ENCODE data around the gene ZFYVE28. TPM values are rescaled to one million over a fixed set of nuclear protein-coding genes. Genes with fewer than 3 reads are reported as not detected.

ZFYVE28 gene
- total and polyA plus RNA-seq, 12 donors: 4.3 to 24.6 (median 16.0) TPM

- peaks cover 52 to 58% of the 10 kb centered on the region in 2 donors for H3K4me1 ChIP-seq (replicated peaks in 1 of 2)
- no peaks in the 10 kb centered on the region for H3K9me3 ChIP-seq (replicated peaks in 1 of 3)
- peak overlapping the region in 4 of 5 donors; percentile 58 to 98 (median 79) for H3K27ac ChIP-seq
- intact Hi-C loops (cut with DNase I): no loop called here
- TF ChIP-seq CTCF (IDR thresholded peaks at IDR 0.05): no peak
- TF ChIP-seq POLR2A (IDR thresholded peaks at IDR 0.05): no peak
- WGBS, 4 donors: 37 to 62% (median 55%) methylated on average over 3 to 14 of the region's 14 CpGs
- peaks cover 0 to 35% of the 10 kb centered on the region in 2 donors for H3K36me3 ChIP-seq (replicated peaks in 1 of 2)
- no peaks in the 10 kb centered on the region for H3K27me3 ChIP-seq
- DNase-seq: peak; percentile 15 to 56 (median 29)
- peak overlapping the region in 1 of 4 donors; percentile 9 for H3K4me3 ChIP-seq
These were observed 160.9 kb downstream of the ZFYVE28 start for GRCh38 chr4:2257361-2258081.

DNA sequence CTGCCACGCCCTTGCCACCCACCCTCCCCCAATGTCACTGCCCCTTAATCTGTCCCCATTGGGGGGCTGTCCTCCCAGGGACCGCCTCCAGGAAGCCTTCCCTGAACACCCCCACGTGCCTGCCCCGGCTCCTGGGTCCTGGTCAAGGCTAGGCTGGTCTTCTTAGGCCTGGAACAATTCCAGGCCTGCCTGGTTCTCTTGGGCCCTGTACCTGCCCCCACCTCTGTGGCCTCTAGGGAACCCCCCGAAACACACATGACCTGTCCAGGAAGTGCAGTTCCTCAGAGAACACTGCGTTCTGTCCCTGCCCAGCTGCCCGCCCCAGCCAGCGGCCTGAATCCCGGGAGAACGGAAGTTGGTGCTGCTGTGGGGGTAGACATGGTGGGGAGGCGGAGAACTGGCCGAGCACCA, 161.7 kb downstream of the ZFYVE28 start:
- peak overlapping the region in 1 of 4 donors; percentile 9 for H3K4me3 ChIP-seq
- WGBS, 4 donors: 29 to 38% (median 32%) methylated on average over 3 to 12 of the region's 12 CpGs
- H3K4me1 ChIP-seq (replicated peaks in 1 of 2): peaks cover 52 to 58% of the 10 kb centered on the region in 2 donors
- peaks cover 0 to 42% of the 10 kb centered on the region in 2 donors for H3K36me3 ChIP-seq (replicated peaks in 1 of 2)
- intact Hi-C loops (cut with DNase I): no loop called here
- peak overlapping the region in 4 of 5 donors; percentile 58 to 98 (median 79) for H3K27ac ChIP-seq
- H3K27me3 ChIP-seq: no peaks in the 10 kb centered on the region
- no peaks in the 10 kb centered on the region for H3K9me3 ChIP-seq (replicated peaks in 1 of 3)
- TF ChIP-seq POLR2A (IDR thresholded peaks at IDR 0.05): no peak
- TF ChIP-seq CTCF (IDR thresholded peaks at IDR 0.05): no peak
- DNase-seq: peak; percentile 52 to 86 (median 58)

DNA sequence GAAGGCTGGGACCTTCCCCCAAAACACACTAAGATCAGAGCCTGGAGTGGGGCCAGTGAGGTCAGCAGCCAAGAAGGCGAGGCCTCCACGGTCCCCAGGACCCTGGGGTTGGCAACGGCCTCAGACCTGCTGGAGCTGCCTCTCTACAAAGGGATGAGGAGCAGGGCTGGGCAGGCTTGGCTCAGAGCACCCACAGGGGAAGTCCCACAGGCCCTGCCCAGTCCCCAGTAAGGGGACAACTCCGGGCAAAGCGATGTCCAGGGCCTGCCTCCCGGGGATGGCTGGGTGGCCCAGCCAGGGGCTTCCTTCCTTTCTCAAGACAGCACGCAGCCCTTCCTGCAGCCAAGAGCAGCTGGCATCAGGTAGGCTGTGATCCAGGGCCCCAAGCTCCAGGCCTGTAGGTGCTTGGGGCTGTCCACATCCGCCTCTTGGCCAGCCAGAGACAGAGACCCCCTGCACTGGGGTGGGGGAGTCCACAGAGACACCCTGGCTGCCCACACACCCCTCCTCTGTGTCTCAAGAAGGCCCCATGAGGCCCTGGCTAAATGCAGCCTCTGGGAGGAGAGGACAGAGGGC, 162.2 kb downstream of the ZFYVE28 start:
- WGBS, 4 donors: 22 to 52% (median 39%) methylated on average over 7 to 8 of the region's 8 CpGs; no CpG with 5 or more reads in 1 of the 4 donors
- Histone ChIP-seq H3K4me1 (replicated peaks in 1 of 2) (peaks cover 52 to 58% of the 10 kb centered on the region in 2 donors), H3K4me3 (no peak overlapping the region), H3K27ac (peak overlapping the region in 4 of 5 donors; percentile 58 to 98 (median 79)), H3K36me3 (replicated peaks in 1 of 2) (peaks cover 0 to 48% of the 10 kb centered on the region in 2 donors), H3K27me3 (no peaks in the 10 kb centered on the region), H3K9me3 (replicated peaks in 1 of 3) (no peaks in the 10 kb centered on the region)
- intact Hi-C loops (cut with DNase I): no loop called here
- peak; percentile 35 to 64 (median 50) for DNase-seq
- TF ChIP-seq POLR2A (IDR thresholded peaks at IDR 0.05) (no peak), CTCF (IDR thresholded peaks at IDR 0.05) (no peak)

- Histone ChIP-seq H3K27me3 (no peaks in the 10 kb centered on the region), H3K27ac (peak overlapping the region in 4 of 5 donors; percentile 58 to 98 (median 79)), H3K36me3 (replicated peaks in 1 of 2) (peaks cover 0 to 54% of the 10 kb centered on the region in 2 donors), H3K9me3 (replicated peaks in 1 of 3) (no peaks in the 10 kb centered on the region), H3K4me3 (no peak overlapping the region), H3K4me1 (replicated peaks in 1 of 2) (peaks cover 50 to 55% of the 10 kb centered on the region in 2 donors)
- intact Hi-C loops (cut with DNase I): no loop called here
- TF ChIP-seq POLR2A (IDR thresholded peaks at IDR 0.05) (no peak), CTCF (IDR thresholded peaks at IDR 0.05) (no peak)
- peak; percentile 22 to 68 (median 38) for DNase-seq
- 12 to 55% (median 39%) methylated on average over 3 to 18 of the region's 18 CpGs for WGBS, 4 donors
These were observed 162.8 kb downstream of the ZFYVE28 start for GRCh38 chr4:2255501-2256155.

Data from adrenal gland (tissue), 12 donors.